PC-3 (cell line): ENCODE data around the gene HOXA9.

Source experiments
- EZH2 ChIP-seq: fragments of 300-600 bp; sonication (generic); IDR thresholded peaks from one replicate; pipeline ENCODE4 v1.6.1; 2017; ENCODE audit warnings: antibody characterized with exemption, mild to moderate bottlenecking, low read length; ENCODE audit not compliant: unreplicated experiment
- EZH2phosphoT487 ChIP-seq: fragments of 300-600 bp; sonication (generic); IDR thresholded peaks from 2 replicates; pipeline ENCODE4 v1.6.1; 2018; ENCODE audit warnings: mild to moderate bottlenecking, antibody characterized with exemption, low read length, borderline replicate concordance
- TF ChIP-seq, protein P1 (sequence below): fragments of 300-600 bp; sonication (generic); conservative IDR thresholded peaks from 2 replicates; pipeline ENCODE4 v1.5.1; 2017; ENCODE audit warnings: antibody characterized with exemption, low read depth, mild to moderate bottlenecking, low read length

DNA sequence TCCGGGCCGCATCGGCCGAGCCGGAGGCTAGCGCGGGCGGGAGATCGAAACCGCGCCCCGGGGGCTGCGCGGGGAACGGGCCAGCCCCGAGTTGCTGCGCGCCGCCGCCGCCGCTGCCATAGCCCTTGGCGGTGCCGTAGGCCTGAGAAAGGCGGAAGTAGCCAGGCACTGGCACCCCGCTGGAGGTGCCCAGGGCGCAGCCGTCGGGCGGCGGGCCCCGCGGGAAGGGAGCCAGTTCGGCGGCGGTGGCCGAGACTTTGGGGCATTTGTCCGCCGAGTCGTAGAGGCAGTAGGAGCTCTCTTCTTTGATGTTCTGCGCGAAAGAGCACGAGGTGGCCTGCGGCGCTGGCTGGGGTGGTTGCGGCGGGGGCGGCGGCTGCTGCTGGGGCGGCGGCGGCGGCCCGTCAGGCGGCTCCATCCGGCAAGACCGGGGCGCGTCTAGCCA is 8.2 kb upstream of the HOXA9 start:
- TF ChIP-seq, protein P1, sequence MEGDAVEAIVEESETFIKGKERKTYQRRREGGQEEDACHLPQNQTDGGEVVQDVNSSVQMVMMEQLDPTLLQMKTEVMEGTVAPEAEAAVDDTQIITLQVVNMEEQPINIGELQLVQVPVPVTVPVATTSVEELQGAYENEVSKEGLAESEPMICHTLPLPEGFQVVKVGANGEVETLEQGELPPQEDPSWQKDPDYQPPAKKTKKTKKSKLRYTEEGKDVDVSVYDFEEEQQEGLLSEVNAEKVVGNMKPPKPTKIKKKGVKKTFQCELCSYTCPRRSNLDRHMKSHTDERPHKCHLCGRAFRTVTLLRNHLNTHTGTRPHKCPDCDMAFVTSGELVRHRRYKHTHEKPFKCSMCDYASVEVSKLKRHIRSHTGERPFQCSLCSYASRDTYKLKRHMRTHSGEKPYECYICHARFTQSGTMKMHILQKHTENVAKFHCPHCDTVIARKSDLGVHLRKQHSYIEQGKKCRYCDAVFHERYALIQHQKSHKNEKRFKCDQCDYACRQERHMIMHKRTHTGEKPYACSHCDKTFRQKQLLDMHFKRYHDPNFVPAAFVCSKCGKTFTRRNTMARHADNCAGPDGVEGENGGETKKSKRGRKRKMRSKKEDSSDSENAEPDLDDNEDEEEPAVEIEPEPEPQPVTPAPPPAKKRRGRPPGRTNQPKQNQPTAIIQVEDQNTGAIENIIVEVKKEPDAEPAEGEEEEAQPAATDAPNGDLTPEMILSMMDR = no peak
- TF ChIP-seq EZH2phosphoT487 = no peak
- no peak for TF ChIP-seq EZH2
